Liver (tissue), 9 donors: ENCODE results near the gene PLEKHA3. TPM values are rescaled to one million over a fixed set of nuclear protein-coding genes. Genes with fewer than 3 reads are reported as not detected.

Experiments used
- DNase-seq: peaks from one replicate; pipeline ENCODE4 v3.0.0-alpha.2; 2017; ENCODE audit warnings: low spot score
- H3K27ac ChIP-seq, 2 donors: one replicate each; pipeline ENCODE4 v1.7.0; 2013; ENCODE audit warnings: inconsistent platforms in 2 of 2, low read length in 2 of 2, control low read depth in 1 of 2, low read depth in 1 of 2, mild to moderate bottlenecking in 1 of 2
- H3K27me3 ChIP-seq, 4 donors: one replicate each; pipeline versions ENCODE4 v1.6.1 to v1.7.0; 2013; ENCODE audit warnings: low read length in 3 of 4, inconsistent platforms in 1 of 4, mild to moderate bottlenecking in 1 of 4, moderate library complexity in 1 of 4; ENCODE audit not compliant: control insufficient read depth in 4 of 4, insufficient read depth in 4 of 4
- H3K36me3 ChIP-seq, 4 donors: one replicate each; pipeline versions ENCODE4 v1.6.1 to v1.7.0; 2013; ENCODE audit warnings: low read length in 3 of 4, mild to moderate bottlenecking in 3 of 4, low read depth in 1 of 4, moderate library complexity in 1 of 4; ENCODE audit not compliant: control insufficient read depth in 4 of 4, insufficient read depth in 3 of 4
- H3K4me1 ChIP-seq, 4 donors: one replicate each; pipeline versions ENCODE4 v1.6.1 to v1.7.0; 2013; ENCODE audit warnings: low read length in 3 of 4, mild to moderate bottlenecking in 3 of 4, moderate library complexity in 1 of 4; ENCODE audit not compliant: control insufficient read depth in 4 of 4, insufficient read depth in 4 of 4
- H3K4me3 ChIP-seq, 3 donors: one replicate each; pipeline versions ENCODE4 v1.6.1 to v1.7.0; 2013; ENCODE audit warnings: low read length in 3 of 3, control low read depth in 1 of 3, low read depth in 1 of 3, mild to moderate bottlenecking in 1 of 3
- H3K9ac ChIP-seq, 2 donors: one replicate each; pipeline ENCODE4 v1.7.0; 2013; ENCODE audit warnings: low read length in 2 of 2, mild to moderate bottlenecking in 2 of 2, moderate library complexity in 2 of 2, control low read depth in 1 of 2, low read depth in 1 of 2
- H3K9me3 ChIP-seq, 4 donors: one replicate each; pipeline versions ENCODE4 v1.6.1 to v1.7.0; 2013; ENCODE audit warnings: low read length in 3 of 4; ENCODE audit not compliant: control insufficient read depth in 4 of 4
- EGR1 ChIP-seq, 2 donors: IDR thresholded peaks; 2 replicates each; pipeline ENCODE4 v1.6.1; 2016 to 2018; ENCODE audit warnings: antibody characterized with exemption in 2 of 2, low read depth in 2 of 2
- FOXA1 ChIP-seq: IDR thresholded peaks from 2 replicates; pipeline ENCODE4 v1.6.1; 2016; ENCODE audit warnings: antibody characterized with exemption
- FOXA2 ChIP-seq: IDR thresholded peaks from 2 replicates; pipeline ENCODE4 v1.6.1; 2016; ENCODE audit warnings: antibody characterized with exemption
- GABPA ChIP-seq, 2 donors: IDR thresholded peaks in 1 of 2; conservative IDR thresholded peaks in 1 of 2; 2 replicates each; pipeline ENCODE4 v1.6.1; 2016; ENCODE audit warnings: antibody characterized with exemption in 2 of 2, mild to moderate bottlenecking in 1 of 2, moderate library complexity in 1 of 2
- HNF4A ChIP-seq, 2 donors: conservative IDR thresholded peaks; 2 replicates each; pipeline ENCODE4 v1.6.1; 2016; ENCODE audit warnings: antibody characterized with exemption in 2 of 2, mild to moderate bottlenecking in 2 of 2
- HNF4G ChIP-seq: IDR thresholded peaks from 2 replicates; pipeline ENCODE4 v1.6.1; 2016; ENCODE audit warnings: antibody characterized with exemption
- JUND ChIP-seq, 2 donors: IDR thresholded peaks; 2 replicates each; pipeline ENCODE4 v1.6.1; 2016; ENCODE audit warnings: antibody characterized with exemption in 2 of 2
- NR2F2 ChIP-seq: IDR thresholded peaks from 2 replicates; pipeline ENCODE4 v1.6.1; 2016; ENCODE audit warnings: antibody characterized with exemption
- RAD21 ChIP-seq, 2 donors: IDR thresholded peaks; 2 replicates each; pipeline ENCODE4 v1.6.1; 2016; ENCODE audit warnings: antibody characterized with exemption in 2 of 2, mild to moderate bottlenecking in 2 of 2
- RXRA ChIP-seq, 2 donors: IDR thresholded peaks; 2 replicates each; pipeline ENCODE4 v1.6.1; 2017 to 2018; ENCODE audit warnings: antibody characterized with exemption in 2 of 2, mild to moderate bottlenecking in 1 of 2
- SP1 ChIP-seq: IDR thresholded peaks from 2 replicates; pipeline ENCODE4 v1.6.1; 2018; ENCODE audit warnings: antibody characterized with exemption, mild to moderate bottlenecking
- TAF1 ChIP-seq: conservative IDR thresholded peaks from 2 replicates; pipeline ENCODE4 v1.6.1; 2016; ENCODE audit warnings: antibody characterized with exemption, mild to moderate bottlenecking
- YY1 ChIP-seq: IDR thresholded peaks from 2 replicates; pipeline ENCODE4 v1.6.1; 2016; ENCODE audit warnings: antibody characterized with exemption, mild to moderate bottlenecking
- WGBS: extraction: QIAGEN DNeasy Blood & Tissue Kit; methylation state at CpG from one replicate; pipeline ENCODE4 v1.1.7; 2013; 5-methylcytosine and 5-hydroxymethylcytosine counted together
- polyA plus RNA-seq, 2 donors: library from polyadenylated mRNA; stranded (reverse) in 1 of 2; unstranded in 1 of 2; fragments of 200-250 nt in 1 of 2; fragments of >200 nt in 1 of 2; fragmentation: Nextera tagmentation in 1 of 2; extraction: Ambion mirVana in 1 of 2; gene quantifications; one replicate each; pipeline versions ENCODE4 v1.2.1 to v1.2.3, GENCODE V29; 2013 to 2015
- total RNA-seq, 2 donors: library from RNA; depleted of rRNA; stranded (reverse); fragments of >200 nt; gene quantifications; one replicate each; pipeline ENCODE4 v1.2.3, GENCODE V29; 2014
- TF ChIP-seq, protein P1 (sequence below): IDR thresholded peaks from 2 replicates; pipeline ENCODE4 v1.6.1; 2016; ENCODE audit warnings: antibody characterized with exemption, mild to moderate bottlenecking
- TF ChIP-seq, protein P2 (sequence below): IDR thresholded peaks from 2 replicates; pipeline ENCODE4 v1.6.1; 2016; ENCODE audit warnings: antibody characterized with exemption
- TF ChIP-seq, protein P3 (sequence below): fragments of 150-350 bp; IDR thresholded peaks from 2 replicates; pipeline ENCODE4 v1.5.1; 2017; ENCODE audit warnings: improper control_type of control experiment, low read depth, low read length; ENCODE audit not compliant: missing input control
- TF ChIP-seq, protein P4 (sequence below): IDR thresholded peaks from 2 replicates; pipeline ENCODE4 v1.6.1; 2016; ENCODE audit warnings: antibody characterized with exemption
- TF ChIP-seq, protein P5 (sequence below): IDR thresholded peaks from 2 replicates; pipeline ENCODE4 v1.6.1; 2016; ENCODE audit warnings: antibody characterized with exemption
- donor health status: healthy.
- donor health status: healthy.
- donor health status: healthy.
- donor health status: healthy.
- donor health status: healthy.

Gene PLEKHA3
- total and polyA plus RNA-seq, 4 donors: 3.6 to 7.1 (median 6.1) TPM

DNA sequence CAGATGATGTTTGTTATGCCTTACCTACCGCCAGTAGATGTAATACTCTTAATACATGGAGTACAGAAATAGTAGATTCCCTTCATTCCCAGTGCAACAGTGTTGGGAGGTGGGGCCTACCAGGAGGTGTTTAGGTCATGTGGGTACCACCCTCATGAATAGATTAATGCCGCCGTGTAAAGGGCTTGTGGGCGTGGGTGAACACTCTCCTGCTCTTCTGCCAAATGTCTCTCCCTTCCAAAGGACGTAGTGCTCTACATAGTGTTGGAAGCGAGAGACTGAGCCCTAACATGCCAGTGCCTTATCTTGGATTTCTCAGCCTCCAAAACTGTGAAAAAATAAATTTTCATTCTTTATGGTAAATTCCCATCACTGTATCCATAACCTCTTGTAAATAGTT, 30.1 kb downstream of the PLEKHA3 start:
- Histone ChIP-seq H3K9ac (no peak overlapping the region), H3K4me1 (peaks cover 0 to 9% (median 5%) of the 10 kb centered on the region in 4 donors), H3K27ac (no peak overlapping the region), H3K9me3 (no peaks in the 10 kb centered on the region), H3K36me3 (peaks cover 0 to 8% (median 1%) of the 10 kb centered on the region in 4 donors), H3K4me3 (no peak overlapping the region), H3K27me3 (no peaks in the 10 kb centered on the region)
- no peak for DNase-seq
- TF ChIP-seq, protein P1, sequence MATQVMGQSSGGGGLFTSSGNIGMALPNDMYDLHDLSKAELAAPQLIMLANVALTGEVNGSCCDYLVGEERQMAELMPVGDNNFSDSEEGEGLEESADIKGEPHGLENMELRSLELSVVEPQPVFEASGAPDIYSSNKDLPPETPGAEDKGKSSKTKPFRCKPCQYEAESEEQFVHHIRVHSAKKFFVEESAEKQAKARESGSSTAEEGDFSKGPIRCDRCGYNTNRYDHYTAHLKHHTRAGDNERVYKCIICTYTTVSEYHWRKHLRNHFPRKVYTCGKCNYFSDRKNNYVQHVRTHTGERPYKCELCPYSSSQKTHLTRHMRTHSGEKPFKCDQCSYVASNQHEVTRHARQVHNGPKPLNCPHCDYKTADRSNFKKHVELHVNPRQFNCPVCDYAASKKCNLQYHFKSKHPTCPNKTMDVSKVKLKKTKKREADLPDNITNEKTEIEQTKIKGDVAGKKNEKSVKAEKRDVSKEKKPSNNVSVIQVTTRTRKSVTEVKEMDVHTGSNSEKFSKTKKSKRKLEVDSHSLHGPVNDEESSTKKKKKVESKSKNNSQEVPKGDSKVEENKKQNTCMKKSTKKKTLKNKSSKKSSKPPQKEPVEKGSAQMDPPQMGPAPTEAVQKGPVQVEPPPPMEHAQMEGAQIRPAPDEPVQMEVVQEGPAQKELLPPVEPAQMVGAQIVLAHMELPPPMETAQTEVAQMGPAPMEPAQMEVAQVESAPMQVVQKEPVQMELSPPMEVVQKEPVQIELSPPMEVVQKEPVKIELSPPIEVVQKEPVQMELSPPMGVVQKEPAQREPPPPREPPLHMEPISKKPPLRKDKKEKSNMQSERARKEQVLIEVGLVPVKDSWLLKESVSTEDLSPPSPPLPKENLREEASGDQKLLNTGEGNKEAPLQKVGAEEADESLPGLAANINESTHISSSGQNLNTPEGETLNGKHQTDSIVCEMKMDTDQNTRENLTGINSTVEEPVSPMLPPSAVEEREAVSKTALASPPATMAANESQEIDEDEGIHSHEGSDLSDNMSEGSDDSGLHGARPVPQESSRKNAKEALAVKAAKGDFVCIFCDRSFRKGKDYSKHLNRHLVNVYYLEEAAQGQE: no peak
- TF ChIP-seq FOXA2: no peak
- no peak for TF ChIP-seq EGR1 (IDR thresholded peaks at IDR 0.05; ENCODE audit: low read depth in 2 of 2)
- TF ChIP-seq YY1: no peak
- TF ChIP-seq RXRA (IDR thresholded peaks at IDR 0.05): no peak
- no peak for TF ChIP-seq RAD21 (IDR thresholded peaks at IDR 0.05)
- no peak for TF ChIP-seq NR2F2
- TF ChIP-seq, protein P2, sequence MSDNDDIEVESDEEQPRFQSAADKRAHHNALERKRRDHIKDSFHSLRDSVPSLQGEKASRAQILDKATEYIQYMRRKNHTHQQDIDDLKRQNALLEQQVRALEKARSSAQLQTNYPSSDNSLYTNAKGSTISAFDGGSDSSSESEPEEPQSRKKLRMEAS: no peak
- TF ChIP-seq JUND (IDR thresholded peaks at IDR 0.05): no peak
- TF ChIP-seq, protein P3, sequence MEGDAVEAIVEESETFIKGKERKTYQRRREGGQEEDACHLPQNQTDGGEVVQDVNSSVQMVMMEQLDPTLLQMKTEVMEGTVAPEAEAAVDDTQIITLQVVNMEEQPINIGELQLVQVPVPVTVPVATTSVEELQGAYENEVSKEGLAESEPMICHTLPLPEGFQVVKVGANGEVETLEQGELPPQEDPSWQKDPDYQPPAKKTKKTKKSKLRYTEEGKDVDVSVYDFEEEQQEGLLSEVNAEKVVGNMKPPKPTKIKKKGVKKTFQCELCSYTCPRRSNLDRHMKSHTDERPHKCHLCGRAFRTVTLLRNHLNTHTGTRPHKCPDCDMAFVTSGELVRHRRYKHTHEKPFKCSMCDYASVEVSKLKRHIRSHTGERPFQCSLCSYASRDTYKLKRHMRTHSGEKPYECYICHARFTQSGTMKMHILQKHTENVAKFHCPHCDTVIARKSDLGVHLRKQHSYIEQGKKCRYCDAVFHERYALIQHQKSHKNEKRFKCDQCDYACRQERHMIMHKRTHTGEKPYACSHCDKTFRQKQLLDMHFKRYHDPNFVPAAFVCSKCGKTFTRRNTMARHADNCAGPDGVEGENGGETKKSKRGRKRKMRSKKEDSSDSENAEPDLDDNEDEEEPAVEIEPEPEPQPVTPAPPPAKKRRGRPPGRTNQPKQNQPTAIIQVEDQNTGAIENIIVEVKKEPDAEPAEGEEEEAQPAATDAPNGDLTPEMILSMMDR: no peak
- TF ChIP-seq TAF1: no peak
- no peak for TF ChIP-seq HNF4G
- no peak for TF ChIP-seq SP1
- TF ChIP-seq, protein P4, sequence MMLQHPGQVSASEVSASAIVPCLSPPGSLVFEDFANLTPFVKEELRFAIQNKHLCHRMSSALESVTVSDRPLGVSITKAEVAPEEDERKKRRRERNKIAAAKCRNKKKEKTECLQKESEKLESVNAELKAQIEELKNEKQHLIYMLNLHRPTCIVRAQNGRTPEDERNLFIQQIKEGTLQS: no peak
- TF ChIP-seq FOXA1: no peak
- WGBS: 95% methylated on average over 6 of the region's 6 CpGs

DNA sequence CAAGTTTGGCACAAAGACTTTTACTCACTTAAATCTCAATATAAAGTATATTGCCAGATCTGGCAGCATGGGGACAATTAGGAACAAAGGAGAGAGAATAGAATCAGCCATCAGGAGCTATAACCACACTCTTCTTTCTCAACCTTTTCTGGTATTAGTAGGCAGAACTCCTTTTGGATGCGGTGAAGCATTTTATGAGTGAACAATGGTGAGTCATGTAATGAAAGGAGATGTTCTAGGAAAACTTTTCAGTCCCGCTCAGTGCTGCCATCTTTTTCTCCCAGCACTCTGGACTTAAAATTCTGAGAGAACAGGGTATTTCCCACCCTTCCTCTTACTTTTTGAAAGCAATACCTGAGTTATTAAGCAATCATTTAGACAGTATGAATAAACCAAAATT, 32.2 kb downstream of the PLEKHA3 start:
- 94% methylated on average over 2 of the region's 2 CpGs for WGBS
- no peak for TF ChIP-seq JUND (IDR thresholded peaks at IDR 0.05)
- no peak for TF ChIP-seq TAF1
- no peak for TF ChIP-seq SP1
- no peak for TF ChIP-seq RAD21 (IDR thresholded peaks at IDR 0.05)
- no peak for TF ChIP-seq FOXA1
- no peak for TF ChIP-seq FOXA2
- TF ChIP-seq EGR1 (IDR thresholded peaks at IDR 0.05; ENCODE audit: low read depth in 2 of 2): no peak
- TF ChIP-seq HNF4G: no peak
- TF ChIP-seq, protein P5, sequence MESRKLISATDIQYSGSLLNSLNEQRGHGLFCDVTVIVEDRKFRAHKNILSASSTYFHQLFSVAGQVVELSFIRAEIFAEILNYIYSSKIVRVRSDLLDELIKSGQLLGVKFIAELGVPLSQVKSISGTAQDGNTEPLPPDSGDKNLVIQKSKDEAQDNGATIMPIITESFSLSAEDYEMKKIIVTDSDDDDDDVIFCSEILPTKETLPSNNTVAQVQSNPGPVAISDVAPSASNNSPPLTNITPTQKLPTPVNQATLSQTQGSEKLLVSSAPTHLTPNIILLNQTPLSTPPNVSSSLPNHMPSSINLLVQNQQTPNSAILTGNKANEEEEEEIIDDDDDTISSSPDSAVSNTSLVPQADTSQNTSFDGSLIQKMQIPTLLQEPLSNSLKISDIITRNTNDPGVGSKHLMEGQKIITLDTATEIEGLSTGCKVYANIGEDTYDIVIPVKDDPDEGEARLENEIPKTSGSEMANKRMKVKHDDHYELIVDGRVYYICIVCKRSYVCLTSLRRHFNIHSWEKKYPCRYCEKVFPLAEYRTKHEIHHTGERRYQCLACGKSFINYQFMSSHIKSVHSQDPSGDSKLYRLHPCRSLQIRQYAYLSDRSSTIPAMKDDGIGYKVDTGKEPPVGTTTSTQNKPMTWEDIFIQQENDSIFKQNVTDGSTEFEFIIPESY: no peak
- TF ChIP-seq HNF4A (conservative IDR thresholded peaks at IDR 0.05): no peak
- TF ChIP-seq NR2F2: no peak
- no peak for TF ChIP-seq YY1
- TF ChIP-seq GABPA (IDR thresholded peaks at IDR 0.05 in 1 of 2, conservative IDR thresholded peaks at IDR 0.05 in 1 of 2): no peak
- TF ChIP-seq RXRA (IDR thresholded peaks at IDR 0.05): no peak
- TF ChIP-seq, protein P2: no peak
- H3K27ac ChIP-seq: no peak overlapping the region
- H3K27me3 ChIP-seq: no peaks in the 10 kb centered on the region
- no peak overlapping the region for H3K9ac ChIP-seq
- no peak overlapping the region for H3K4me3 ChIP-seq
- H3K36me3 ChIP-seq: peaks cover 0 to 6% (median 1%) of the 10 kb centered on the region in 4 donors
- H3K9me3 ChIP-seq: no peaks in the 10 kb centered on the region
- H3K4me1 ChIP-seq: no peaks in the 10 kb centered on the region
- DNase-seq: no peak
